ENCODE measurements around the gene SRPK2. TPM values are rescaled to one million over a fixed set of nuclear protein-coding genes. Genes with fewer than 3 reads are reported as not detected.

The SRPK2 gene
- total and polyA plus RNA-seq, 2 of the 8 experiments (the other 6 are each of a cell fraction or from before 2014, with no cell fraction given): 10.0 to 47.1 TPM

DNA sequence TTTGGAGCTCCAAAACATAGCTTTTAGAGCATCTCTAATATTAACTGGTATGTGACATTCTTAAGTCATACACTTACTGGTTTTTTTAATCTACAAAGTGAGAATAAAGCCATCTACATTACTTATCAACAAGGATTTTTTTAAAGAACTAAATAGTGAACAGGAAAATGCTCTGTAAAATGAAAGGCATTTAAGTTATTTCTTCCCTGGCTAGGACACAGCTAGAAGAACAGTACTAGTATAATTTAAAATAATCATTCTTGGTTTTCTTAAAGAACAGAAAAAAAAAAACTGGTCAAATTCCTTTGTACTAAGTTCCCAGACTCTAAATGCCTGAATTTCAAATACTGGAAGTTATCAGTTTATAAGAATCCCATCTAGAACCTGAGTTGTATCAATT lies 139.5 kb downstream of the SRPK2 start:
- H3K36me3 ChIP-seq (ENCODE audit: control insufficient read depth in 2 of 4, insufficient read depth in 4 of 4, low read length in 3 of 4): no peaks in the 10 kb centered on the region
- no peaks in the 10 kb centered on the region; a peak in 1 of 4 replicates for H3K9me3 ChIP-seq (ENCODE audit: insufficient read depth in 2 of 2, low read depth in 1 of 2, low read length in 1 of 2)
- H2AK5ac ChIP-seq (ENCODE audit: low read depth, low read length): no peak overlapping the region
- H2BK120ac ChIP-seq (replicated peaks; ENCODE audit: low read depth, low read length): no peak overlapping the region
- H2BK15ac ChIP-seq (ENCODE audit: low read length): no peak overlapping the region
- CTCF ChIA-PET (ENCODE audit: partially characterized antibody): interaction anchor here (0.6 to 0.9 kb wide), 2 partner anchors 21 to 320 kb away, joined by 3 read pairs; no protein-coding TSS in a partner anchor
- peaks cover 0 to 2% of the 10 kb centered on the region in 2 experiments for H4K20me1 ChIP-seq (replicated peaks in 1 of 2; ENCODE audit: control insufficient read depth in 1 of 2, insufficient read depth in 2 of 2, low read length in 2 of 2)
- H3K23me2 ChIP-seq (ENCODE audit: low read depth, low read length): peaks cover 2% of the 10 kb centered on the region; the same call in 1 of the 2 replicates
- H2AFZ ChIP-seq (ENCODE audit: low read length): no peak overlapping the region
- no peak for TF ChIP-seq EZH2 (IDR thresholded peaks at IDR 0.05; ENCODE audit: low read depth, low read length, severe bottlenecking)
- H2BK5ac ChIP-seq (ENCODE audit: low read depth, low read length): no peak overlapping the region
- H4K5ac ChIP-seq (ENCODE audit: insufficient read length, low read depth, low read length): no peak overlapping the region
- peaks cover 0 to 31% of the 10 kb centered on the region in 2 experiments; a peak in 2 of 4 replicates for H3K79me2 ChIP-seq (ENCODE audit: control insufficient read depth in 1 of 2, insufficient read depth in 2 of 2, low read length in 2 of 2)
- H3K56ac ChIP-seq (replicated peaks; ENCODE audit: insufficient read length, low read depth, low read length): no peak overlapping the region
- POLR2A ChIA-PET (ENCODE audit: partially characterized antibody): interaction anchor here (0.9 kb wide), 1 partner anchor 10 kb away, joined by 3 read pairs; no protein-coding TSS in a partner anchor
- H3K27ac ChIP-seq (ENCODE audit: low read depth, low read length): no peak overlapping the region
- no peak overlapping the region for H3K9ac ChIP-seq (replicated peaks in 1 of 4; ENCODE audit: extremely low read depth in 1 of 4, low read depth in 3 of 4, low read length in 3 of 4)
- no peak overlapping the region for H4K8ac ChIP-seq (ENCODE audit: extremely low read depth, insufficient read depth, low read length)
- H3K4me1 ChIP-seq (replicated peaks in 1 of 4; ENCODE audit: control insufficient read depth in 3 of 4, insufficient read depth in 4 of 4, low read length in 3 of 4): peaks cover 0 to 5% (median 3%) of the 10 kb centered on the region in 4 experiments; a peak in 5 of 7 replicates
- no peak overlapping the region for H2BK20ac ChIP-seq (ENCODE audit: low read length)
- H3K14ac ChIP-seq (ENCODE audit: insufficient read length): no peak overlapping the region
- DNase-seq (ENCODE audit: low read depth in 1 of 2, low spot score in 2 of 2) (no peak), FAIRE-seq (no peak)
- no peaks in the 10 kb centered on the region for H3K27me3 ChIP-seq (replicated peaks in 1 of 4; ENCODE audit: control insufficient read depth in 3 of 4, extremely low read depth in 1 of 4, insufficient read depth in 3 of 4, low read length in 3 of 4)
- H4K91ac ChIP-seq (replicated peaks; ENCODE audit: insufficient read length, low read length): no peak overlapping the region
- H3K18ac ChIP-seq (ENCODE audit: extremely low read depth, low read length): no peak overlapping the region
- peaks cover 3% of the 10 kb centered on the region; the same call in 1 of the 2 replicates for H3K79me1 ChIP-seq (ENCODE audit: low read depth, low read length)
- H3K4me2 ChIP-seq (ENCODE audit: insufficient read depth in 1 of 2, low read depth in 2 of 2, low read length in 2 of 2): no peak overlapping the region
- H3K23ac ChIP-seq (ENCODE audit: insufficient read length): no peak overlapping the region
- no peak overlapping the region for H3K4ac ChIP-seq (replicated peaks; ENCODE audit: insufficient read length, low read depth, low read length)
- no peak overlapping the region for H2BK12ac ChIP-seq (ENCODE audit: low read depth, low read length)
- H3K4me3 ChIP-seq (ENCODE audit: extremely low read depth in 1 of 4, insufficient read depth in 2 of 4, low read depth in 3 of 4, low read length in 4 of 4): no peak overlapping the region
